ENCODE results near the gene ATG2A. TPM values are rescaled to one million over a fixed set of nuclear protein-coding genes. Genes with fewer than 3 reads are reported as not detected.

Gene ATG2A
- total and polyA plus RNA-seq, 8 donors: 14.2 to 23.5 (median 19.5) TPM

DNA sequence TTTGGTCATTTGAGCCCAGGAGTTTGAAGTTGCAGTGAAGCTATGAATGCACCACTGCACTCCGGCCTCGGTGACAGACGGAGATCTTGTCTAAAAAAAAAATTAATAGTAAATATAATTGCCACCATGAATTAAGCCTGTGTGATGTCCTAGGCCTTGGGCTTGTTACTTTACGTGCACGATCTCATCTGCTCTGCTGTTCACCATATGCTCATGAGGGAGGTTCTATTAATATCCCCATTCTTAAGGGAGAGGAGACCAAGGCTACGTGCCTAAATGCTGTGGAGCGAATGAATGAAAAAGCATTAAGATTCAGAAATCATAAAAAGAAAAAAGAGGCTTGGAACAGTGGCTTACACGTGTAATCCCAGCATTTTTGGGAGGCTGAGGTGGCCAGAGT lies 2.6 kb upstream of the ATG2A start:
- Histone ChIP-seq H3K36me3 (no peaks in the 10 kb centered on the region), H3K9me3 (no peaks in the 10 kb centered on the region), H3K4me1 (peaks cover 15 to 37% of the 10 kb centered on the region in 2 donors), H3K27ac (no peak overlapping the region), H3K27me3 (no peaks in the 10 kb centered on the region), H3K4me3 (no peak overlapping the region)
- no peak for TF ChIP-seq CTCF (IDR thresholded peaks at IDR 0.05)
- intact Hi-C loops (cut with DNase I): no loop called here
- ATAC-seq (no peak), DNase-seq (peak in 1 of 4 donors; percentile 35)

DNA sequence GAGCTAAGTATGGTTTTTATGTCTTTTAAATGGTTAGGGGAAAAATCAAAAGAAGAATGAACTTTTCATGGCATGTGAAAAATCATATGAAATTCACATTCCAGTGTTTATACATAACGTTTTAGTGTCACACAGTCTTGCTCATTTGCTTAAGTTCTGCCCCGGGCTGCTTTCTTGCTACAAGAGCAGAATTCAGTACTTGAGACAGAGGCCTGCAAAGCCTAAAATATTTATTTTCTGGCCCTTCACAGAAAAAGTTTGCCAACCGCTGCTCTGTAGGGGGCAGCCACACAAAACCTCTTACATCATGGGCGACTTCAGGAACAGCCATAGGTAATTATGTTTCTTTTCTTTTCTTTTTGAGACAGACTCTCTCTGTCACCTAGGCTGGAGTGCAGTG lies 1.0 kb upstream of the ATG2A start:
- H3K4me1 ChIP-seq: peaks cover 15 to 30% of the 10 kb centered on the region in 2 donors
- DNase-seq (peak in 2 of 4 donors; percentile 16 to 59), ATAC-seq (peak; percentile 1)
- H3K9me3 ChIP-seq: no peaks in the 10 kb centered on the region
- intact Hi-C loops (cut with DNase I): no loop called here
- H3K27me3 ChIP-seq: no peaks in the 10 kb centered on the region
- no peak for TF ChIP-seq CTCF (IDR thresholded peaks at IDR 0.05)
- peaks cover 0 to 13% of the 10 kb centered on the region in 2 donors for H3K36me3 ChIP-seq
- peak overlapping the region; percentile 17 to 89 for H3K4me3 ChIP-seq
- H3K27ac ChIP-seq: peak overlapping the region; percentile 82

DNA sequence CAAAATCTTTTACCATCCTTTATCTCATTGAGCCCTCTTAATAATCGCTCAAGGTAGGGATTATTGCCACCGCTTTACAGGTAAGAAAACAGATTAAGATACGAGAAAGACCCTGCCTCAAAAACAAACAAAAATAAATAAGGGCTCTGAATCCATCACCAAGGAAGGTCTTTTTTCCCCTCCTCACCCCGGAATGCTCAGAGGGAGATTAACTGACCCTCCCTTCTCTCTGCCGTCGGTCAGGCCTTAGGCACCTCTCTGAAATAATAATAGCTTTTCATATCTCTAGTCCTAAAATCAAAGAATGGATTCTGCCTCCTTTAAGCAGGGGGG lies 620 bp upstream of the ATG2A start:
- H3K4me3 ChIP-seq: peak overlapping the region; percentile 17 to 89
- no peak for DNase-seq
- no peak for ATAC-seq
- peaks cover 15 to 30% of the 10 kb centered on the region in 2 donors for H3K4me1 ChIP-seq
- H3K27me3 ChIP-seq: no peaks in the 10 kb centered on the region
- intact Hi-C loops (cut with DNase I): no loop called here
- H3K27ac ChIP-seq: peak overlapping the region; percentile 82
- H3K9me3 ChIP-seq: no peaks in the 10 kb centered on the region
- peaks cover 0 to 17% of the 10 kb centered on the region in 2 donors for H3K36me3 ChIP-seq
- no peak for TF ChIP-seq CTCF (IDR thresholded peaks at IDR 0.05)

- Histone ChIP-seq H3K9me3 (no peaks in the 10 kb centered on the region), H3K27me3 (no peaks in the 10 kb centered on the region), H3K27ac (peak overlapping the region; percentile 41 to 82), H3K4me1 (peaks cover 15 to 30% of the 10 kb centered on the region in 2 donors), H3K4me3 (peak overlapping the region; percentile 79 to 89), H3K36me3 (peaks cover 0 to 31% of the 10 kb centered on the region in 2 donors)
- intact Hi-C loops (cut with DNase I): no loop called here
- no peak for TF ChIP-seq CTCF (IDR thresholded peaks at IDR 0.05)
- DNase-seq: peak in 3 of 4 donors; percentile 28 to 79 (median 68)
- ATAC-seq: peak; percentile 8
Observed at GRCh38 chr11:64916040-64916774, 802 bp downstream of the ATG2A start.

DNA sequence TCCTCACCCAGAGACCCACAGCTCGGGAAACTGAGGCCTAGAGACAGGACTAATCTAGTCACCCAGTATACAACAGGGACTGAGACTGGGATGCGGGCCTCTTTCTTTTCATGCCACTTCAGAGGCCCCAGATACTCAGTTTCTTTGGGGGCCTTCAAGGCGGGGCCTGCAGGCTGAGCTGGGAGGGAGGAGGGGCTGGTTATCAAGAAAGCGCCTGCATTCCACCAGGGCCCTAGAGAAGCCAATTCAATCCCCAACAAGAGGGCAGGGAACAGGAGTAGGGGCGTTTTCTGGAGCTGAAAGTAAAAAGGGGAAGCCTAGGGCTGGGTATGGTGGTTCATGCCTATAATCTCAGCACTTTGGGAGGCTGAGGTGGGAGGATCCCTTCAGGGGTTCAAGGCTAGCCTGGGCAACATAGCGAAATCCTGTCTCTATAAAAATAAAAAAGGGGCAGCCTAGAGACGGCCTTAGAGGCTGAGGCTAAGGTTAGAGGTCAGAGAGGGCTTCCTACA lies 1.6 kb downstream of the ATG2A start:
- Histone ChIP-seq H3K36me3 (peaks cover 0 to 39% of the 10 kb centered on the region in 2 donors), H3K27ac (peak overlapping the region in 1 of 2 donors; percentile 82), H3K4me1 (peaks cover 15 to 30% of the 10 kb centered on the region in 2 donors), H3K4me3 (peak overlapping the region in 1 of 2 donors; percentile 89), H3K9me3 (no peaks in the 10 kb centered on the region), H3K27me3 (no peaks in the 10 kb centered on the region)
- DNase-seq: no peak
- intact Hi-C loops (cut with DNase I): no loop called here
- ATAC-seq: no peak
- no peak for TF ChIP-seq CTCF (IDR thresholded peaks at IDR 0.05)

Measured in left lung (tissue), 10 donors.